KMS-11 (cell line): ENCODE measurements around the gene A1BG.

ENCODE experiments used
- H2AFZ ChIP-seq: fragments of 200-600 bp; sonication (generic); 2 replicates; pipeline ENCODE4 v1.6.1; 2016; ENCODE audit warnings: antibody characterized with exemption, mixed run types, low read depth
- H3K27ac ChIP-seq: fragments of 200-600 bp; sonication (generic); 2 replicates; pipeline ENCODE4 v1.6.1; 2016; ENCODE audit warnings: mild to moderate bottlenecking, mixed run types
- H3K27me3 ChIP-seq: fragments of 200-600 bp; sonication (generic); 2 replicates; pipeline ENCODE4 v1.6.1; 2017; ENCODE audit warnings: mild to moderate bottlenecking, low read depth, mixed run types, moderate library complexity; ENCODE audit not compliant: insufficient read depth
- H3K36me3 ChIP-seq: fragments of 200-600 bp; sonication (generic); 2 replicates; pipeline ENCODE4 v1.6.1; 2017; ENCODE audit warnings: mild to moderate bottlenecking, mixed run types; ENCODE audit not compliant: insufficient read depth
- H3K4me1 ChIP-seq: fragments of 200-600 bp; sonication (generic); 2 replicates; pipeline ENCODE4 v1.6.1; 2016; ENCODE audit warnings: mild to moderate bottlenecking, low read depth, mixed run types; ENCODE audit not compliant: poor library complexity, severe bottlenecking
- H3K4me2 ChIP-seq: fragments of 200-600 bp; sonication (generic); 2 replicates; pipeline ENCODE4 v1.7.0; 2016; ENCODE audit warnings: mild to moderate bottlenecking, mixed run types
- H3K4me3 ChIP-seq: fragments of 200-600 bp; sonication (generic); IDR thresholded peaks from 2 replicates; pipeline ENCODE4 v1.6.1; 2017; ENCODE audit warnings: low read depth, low read length, mixed read lengths; ENCODE audit not compliant: insufficient read depth
- H3K79me2 ChIP-seq: fragments of 200-600 bp; sonication (generic); 2 replicates; pipeline ENCODE4 v1.6.1; 2016; ENCODE audit warnings: low read depth, mixed run types; ENCODE audit not compliant: insufficient read depth
- H3K9ac ChIP-seq: fragments of 200-600 bp; sonication (generic); 2 replicates; pipeline ENCODE4 v1.6.1; 2016; ENCODE audit warnings: mild to moderate bottlenecking, mixed run types
- H4K20me1 ChIP-seq: fragments of 200-600 bp; sonication (generic); 2 replicates; pipeline ENCODE4 v1.6.1; 2016; ENCODE audit warnings: mild to moderate bottlenecking, mixed run types; ENCODE audit not compliant: insufficient read depth
- CTCF ChIP-seq: fragments of 200-600 bp; sonication (generic); conservative IDR thresholded peaks from 2 replicates; pipeline ENCODE4 v1.6.1; 2017; ENCODE audit warnings: low read depth, mild to moderate bottlenecking, antibody characterized with exemption, low read length, moderate library complexity, mixed read lengths

Gene A1BG

GRCh38 chr19:58300620-58301019, 52.7 kb downstream of the A1BG start:
- Histone ChIP-seq H3K4me1 (no peaks in the 10 kb centered on the region), H2AFZ (no peak overlapping the region), H3K79me2 (peaks cover under 1% of the 10 kb centered on the region; the same call in 1 of the 2 replicates), H3K27me3 (no peaks in the 10 kb centered on the region), H4K20me1 (no peaks in the 10 kb centered on the region), H3K27ac (no peak overlapping the region), H3K4me3 (no peak overlapping the region), H3K36me3 (no peaks in the 10 kb centered on the region), H3K9ac (no peak overlapping the region), H3K4me2 (no peak overlapping the region)
- no peak for TF ChIP-seq CTCF

GRCh38 chr19:58296104-58296503, 57.2 kb downstream of the A1BG start:
- no peak overlapping the region for H3K4me2 ChIP-seq
- no peaks in the 10 kb centered on the region for H3K36me3 ChIP-seq
- no peak overlapping the region for H3K4me3 ChIP-seq
- H3K27ac ChIP-seq: no peak overlapping the region
- no peaks in the 10 kb centered on the region for H3K79me2 ChIP-seq
- no peaks in the 10 kb centered on the region for H3K4me1 ChIP-seq
- H3K9ac ChIP-seq: no peak overlapping the region
- H4K20me1 ChIP-seq: no peaks in the 10 kb centered on the region
- TF ChIP-seq CTCF: no peak
- H3K27me3 ChIP-seq: no peaks in the 10 kb centered on the region
- no peak overlapping the region for H2AFZ ChIP-seq
